Ovary (tissue), 3 donors: ENCODE data around the gene CATSPERE.

Source experiments
- POLR2A ChIP-seq: fragments of 450-650 bp; IDR thresholded peaks from one replicate; pipeline ENCODE4 v1.6.1; 2017; ENCODE audit warnings: antibody characterized with exemption, mild to moderate bottlenecking, moderate library complexity
- TF ChIP-seq, protein P1 (sequence below), 3 donors: fragments of 450-650 bp in 2 of 3; fragments of 200-600 bp in 1 of 3; IDR thresholded peaks; one replicate each; pipeline versions ENCODE4 v1.5.1 to v1.8.0; 2016 to 2022; ENCODE audit warnings: antibody characterized with exemption in 3 of 3, mild to moderate bottlenecking in 1 of 3
- donor health status: DM: no; HTN: no; CAD: no.

DNA sequence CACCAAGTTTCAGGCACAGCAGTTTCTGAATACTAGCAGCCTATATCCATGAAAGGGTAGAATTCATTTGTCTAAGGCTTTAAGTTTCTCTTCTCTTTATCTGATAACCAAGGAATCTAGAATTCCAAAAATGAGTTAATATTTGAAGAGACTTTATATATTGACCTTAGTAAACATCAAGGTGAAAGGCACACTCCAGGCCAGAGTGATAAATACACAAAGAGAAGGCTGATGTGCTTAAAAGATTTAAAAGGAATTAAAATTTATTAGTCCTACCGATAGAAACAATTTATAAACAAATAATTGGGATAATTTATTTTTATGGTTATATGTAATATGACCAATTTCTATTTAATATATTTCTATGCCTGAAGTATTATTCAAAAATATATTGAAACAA is 98.5 kb downstream of the CATSPERE start:
- TF ChIP-seq, protein P1, sequence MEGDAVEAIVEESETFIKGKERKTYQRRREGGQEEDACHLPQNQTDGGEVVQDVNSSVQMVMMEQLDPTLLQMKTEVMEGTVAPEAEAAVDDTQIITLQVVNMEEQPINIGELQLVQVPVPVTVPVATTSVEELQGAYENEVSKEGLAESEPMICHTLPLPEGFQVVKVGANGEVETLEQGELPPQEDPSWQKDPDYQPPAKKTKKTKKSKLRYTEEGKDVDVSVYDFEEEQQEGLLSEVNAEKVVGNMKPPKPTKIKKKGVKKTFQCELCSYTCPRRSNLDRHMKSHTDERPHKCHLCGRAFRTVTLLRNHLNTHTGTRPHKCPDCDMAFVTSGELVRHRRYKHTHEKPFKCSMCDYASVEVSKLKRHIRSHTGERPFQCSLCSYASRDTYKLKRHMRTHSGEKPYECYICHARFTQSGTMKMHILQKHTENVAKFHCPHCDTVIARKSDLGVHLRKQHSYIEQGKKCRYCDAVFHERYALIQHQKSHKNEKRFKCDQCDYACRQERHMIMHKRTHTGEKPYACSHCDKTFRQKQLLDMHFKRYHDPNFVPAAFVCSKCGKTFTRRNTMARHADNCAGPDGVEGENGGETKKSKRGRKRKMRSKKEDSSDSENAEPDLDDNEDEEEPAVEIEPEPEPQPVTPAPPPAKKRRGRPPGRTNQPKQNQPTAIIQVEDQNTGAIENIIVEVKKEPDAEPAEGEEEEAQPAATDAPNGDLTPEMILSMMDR (IDR thresholded peaks at IDR 0.05) = no peak
- TF ChIP-seq POLR2A = no peak
